Heart left ventricle (tissue), 16 donors: ENCODE results near the gene TOP1. TPM values are rescaled to one million over a fixed set of nuclear protein-coding genes. Genes with fewer than 3 reads are reported as not detected.

Experiments used
- ATAC-seq, 4 donors: fragments of 200-7000 bp; cut with Tn5 transposase; one replicate each; pipeline ENCODE4 v1.9.1; 2020 to 2022; ENCODE audit warnings: moderate library complexity in 4 of 4, mild to moderate bottlenecking in 3 of 4, moderate number of reproducible peaks in 1 of 4
- DNase-seq, 5 donors: peaks; one replicate each; pipeline ENCODE4 v3.0.0-alpha.2; 2020
- H3K27ac ChIP-seq, 12 donors: fragments of 200-600 bp; sonication (generic) in 4 of 12; one replicate each; pipeline versions ENCODE4 v1.5.0 to v1.8.0; 2016 to 2022; ENCODE audit warnings: mild to moderate bottlenecking in 2 of 12
- H3K27me3 ChIP-seq, 9 donors: fragments of 200-600 bp; sonication (generic) in 2 of 9; one replicate each; pipeline versions ENCODE4 v1.5.1 to v1.8.0; 2016 to 2022; ENCODE audit warnings: mild to moderate bottlenecking in 3 of 9
- H3K36me3 ChIP-seq, 9 donors: fragments of 200-600 bp; sonication (generic) in 2 of 9; one replicate each; pipeline versions ENCODE4 v1.5.0 to v1.8.0; 2018 to 2022; ENCODE audit warnings: mild to moderate bottlenecking in 2 of 9
- H3K4me1 ChIP-seq, 12 donors: fragments of 200-600 bp; sonication (generic) in 4 of 12; one replicate each; pipeline versions ENCODE4 v1.5.0 to v1.8.0; 2016 to 2022; ENCODE audit warnings: mild to moderate bottlenecking in 3 of 12
- H3K4me3 ChIP-seq, 12 donors: fragments of 200-600 bp; sonication (generic) in 4 of 12; one replicate each; pipeline versions ENCODE4 v1.5.0 to v1.8.0; 2017 to 2022; ENCODE audit warnings: mild to moderate bottlenecking in 9 of 12, moderate library complexity in 4 of 12
- H3K9me3 ChIP-seq, 12 donors: fragments of 200-600 bp; sonication (generic) in 4 of 12; one replicate each; pipeline versions ENCODE4 v1.5.0 to v1.8.0; 2016 to 2022; ENCODE audit warnings: mild to moderate bottlenecking in 1 of 12
- CTCF ChIP-seq, 12 donors: fragments of 200-600 bp; sonication (generic) in 4 of 12; IDR thresholded peaks; one replicate each; pipeline versions ENCODE4 v1.5.0 to v1.8.0; 2018 to 2022; ENCODE audit warnings: antibody characterized with exemption in 12 of 12, mild to moderate bottlenecking in 5 of 12
- POLR2A ChIP-seq, 2 donors: fragments of 450-650 bp; IDR thresholded peaks; one replicate each; pipeline ENCODE4 v1.6.1; 2017; ENCODE audit warnings: antibody characterized with exemption in 2 of 2, mild to moderate bottlenecking in 2 of 2, moderate library complexity in 2 of 2
- WGBS, 4 donors: extraction: QIAGEN DNeasy Blood & Tissue Kit in 2 of 4; methylation state at CpG; one replicate each; pipeline versions ENCODE4 v1.1.5 to v1.1.7; 2013 to 2018; 5-methylcytosine and 5-hydroxymethylcytosine counted together
- intact Hi-C, 10 donors: fragments of 100-400 bp; cut with DNase I; formaldehyde crosslinking; loops; one replicate each; pipeline versions ENCODE4 v1.11.1 to v1.14.2; 2022
- polyA plus RNA-seq, 2 donors: library from polyadenylated mRNA; stranded (reverse); fragments of 200-250 nt; gene quantifications; one replicate each; pipeline ENCODE4 v1.2.3, GENCODE V29; 2013
- total RNA-seq, 9 donors: library from RNA; depleted of rRNA in 2 of 9; stranded (reverse); fragments of >200 nt in 2 of 9; fragmentation: NEBNext Ultra II Directional in 3 of 9; extraction: Animal tissue kit (Norgen Biotek cat#: 25700) in 3 of 9; gene quantifications; one replicate each; pipeline versions ENCODE4 v1.1.0 to v1.2.4, GENCODE V29; 2016 to 2023
- donor health status: ischemic (EF 13 %, LVEDD 7.1; RV severe dilation, severe dysfunction).
- donor health status: healthy with polysubstance abuse.
- donor health status: DM: no; HTN: yes; CAD: no.
- donor health status: DM: no; HTN: no; CAD: no.
- donor health status: ischemic (EF 25% LVEDD 6.9; RV normal size, moderate dysfunction).
- donor health status: ischemic (EF 25% LVEDD 5.7; RV mildly dilated, moderate dysfunction).
- donor health status: healthy.
- donor health status: DM: yes; HTN: yes; CAD: no.
- donor health status: ischemic (EF 35%, LVEDD 5.7; RV mildly dilated, moderate dysfunction).
- donor health status: nonischemic (EF 11% LVEDD 7.7; RV severe dilation, severe dysfunction).
- donor health status: DM: yes; HTN: yes; CAD: no.
- donor health status: PGD.
- donor health status: ischemic (EF 29% LVEDD 5.4; RV normal size, mild dysfunction).
- donor health status: nonischemic (EF 23%, LVEDD 6.1; RV moderate dilation, normal function).

Gene TOP1
- total and polyA plus RNA-seq, 11 donors, result 11.6 to 32.3 (median 21.4) TPM

- DNase-seq, result peak in 1 of 5 donors; percentile 71
- TF ChIP-seq POLR2A (IDR thresholded peaks at IDR 0.05), result no peak
- TF ChIP-seq CTCF (IDR thresholded peaks at IDR 0.05), result peak; percentile 63 to 77 (median 68)
- Histone ChIP-seq H3K27ac (peak overlapping the region in 3 of 12 donors; percentile 28 to 100 (median 89)), H3K9me3 (no peaks in the 10 kb centered on the region), H3K4me1 (peaks cover 0 to 36% (median 28%) of the 10 kb centered on the region in 12 donors), H3K27me3 (peaks cover 0 to 4% (median 0%) of the 10 kb centered on the region in 9 donors), H3K4me3 (no peak overlapping the region), H3K36me3 (no peaks in the 10 kb centered on the region)
- 48 to 53% (median 50%) methylated on average over 13 of the region's 13 CpGs for WGBS, 4 donors
- ATAC-seq, result peak in 2 of 4 donors; percentile 23 to 30
- intact Hi-C loops, result loop anchor here in 6 of 10 donors (1.0 to 10.0 kb wide), 12 partner anchors 37 to 557 kb away; partner anchors contain the start of genes LPIN3 (in 2 of the 6) and ZHX3 (in 1 of the 6)
Observed at GRCh38 chr20:41135187-41135887, 106.7 kb downstream of the TOP1 start.

- peaks cover 0 to 4% (median 0%) of the 10 kb centered on the region in 9 donors for H3K27me3 ChIP-seq
- no peaks in the 10 kb centered on the region for H3K36me3 ChIP-seq
- ATAC-seq (no peak), DNase-seq (no peak)
- H3K27ac ChIP-seq, result peak overlapping the region; percentile 89 to 100 (median 98)
- no peak for TF ChIP-seq CTCF (IDR thresholded peaks at IDR 0.05)
- no peaks in the 10 kb centered on the region for H3K9me3 ChIP-seq
- WGBS, 4 donors, result 37 to 41% (median 38%) methylated on average over 23 of the region's 23 CpGs
- H3K4me3 ChIP-seq, result peak overlapping the region; percentile 56 to 100 (median 94)
- intact Hi-C loops, result loop anchor here in 7 of 10 donors (1.0 to 10.0 kb wide), 13 partner anchors 36 to 556 kb away; partner anchors contain the start of genes LPIN3 (in 5 of the 7) and ZHX3 (in 1 of the 7)
- H3K4me1 ChIP-seq, result peaks cover 6 to 44% (median 35%) of the 10 kb centered on the region in 12 donors
Observed at GRCh38 chr20:41135888-41136679, 107.5 kb downstream of the TOP1 start.

- DNase-seq (peak; percentile 91 to 95 (median 93)), ATAC-seq (peak; percentile 76 to 89 (median 85))
- TF ChIP-seq POLR2A (IDR thresholded peaks at IDR 0.05) (peak; percentile 38 to 85), CTCF (IDR thresholded peaks at IDR 0.05) (peak in 1 of 12 donors; percentile 12)
- H3K36me3 ChIP-seq, result no peaks in the 10 kb centered on the region
- 0 to 1% (median 0%) methylated on average over 33 to 121 of the region's 121 CpGs for WGBS, 4 donors
- peak within 1 kb of the TSS; percentile 56 to 100 (median 94) for H3K4me3 ChIP-seq
- peak within 1 kb of the TSS; percentile 89 to 100 (median 98) for H3K27ac ChIP-seq
- intact Hi-C loops, result loop anchor here in 7 of 10 donors (1.0 to 10.0 kb wide), 13 partner anchors 35 to 555 kb away; partner anchors contain the start of genes LPIN3 (in 3 of the 7) and ZHX3 (in 1 of the 7)
- H3K4me1 ChIP-seq, result peaks cover 6 to 52% (median 43%) of the 10 kb centered on the region in 12 donors
- H3K9me3 ChIP-seq, result no peaks in the 10 kb centered on the region
- H3K27me3 ChIP-seq, result peaks cover 0 to 4% (median 0%) of the 10 kb centered on the region in 9 donors
Observed at GRCh38 chr20:41136680-41137613, 108.3 kb downstream of the TOP1 start, which contains the start of gene PLCG1. TSS of gene PLCG1 (plus strand) at chr20:41137543. CDS start at chr20:41137642, 99 bp downstream.
